ENCODE results near the gene CYRIA.

Gene CYRIA

DNA sequence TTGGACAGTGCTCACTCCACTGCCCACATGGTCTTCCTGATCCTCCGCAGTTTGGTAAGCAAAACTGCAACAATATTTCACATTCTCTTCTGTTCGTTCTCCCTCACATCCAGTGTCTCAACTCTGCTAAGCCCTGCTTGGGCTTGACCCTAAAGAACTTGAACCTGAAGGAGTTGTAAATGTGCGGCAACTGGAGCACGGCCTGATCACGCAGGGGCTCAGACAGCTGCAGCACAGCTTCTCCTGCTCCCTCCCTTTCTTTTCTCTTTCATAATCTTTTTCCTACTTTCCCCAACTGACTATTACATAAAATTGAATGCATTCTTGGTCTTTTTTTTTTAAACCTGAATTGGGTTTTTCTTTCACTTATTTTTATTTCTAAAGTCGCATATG lies 10.2 kb downstream of the CYRIA start:
- TF ChIP-seq FOXM1 (IDR thresholded peaks at IDR 0.05; ENCODE audit: borderline replicate concordance, low read depth) (no peak), EP300 (IDR thresholded peaks at IDR 0.05; ENCODE audit: borderline replicate concordance) (no peak), TEAD4 (IDR thresholded peaks at IDR 0.05) (no peak), NFIC (IDR thresholded peaks at IDR 0.05) (no peak), ZBTB7A (IDR thresholded peaks at IDR 0.05; ENCODE audit: low read depth) (no peak), CEBPB (IDR thresholded peaks at IDR 0.05) (no peak)
- TF ChIP-seq, protein P1, sequence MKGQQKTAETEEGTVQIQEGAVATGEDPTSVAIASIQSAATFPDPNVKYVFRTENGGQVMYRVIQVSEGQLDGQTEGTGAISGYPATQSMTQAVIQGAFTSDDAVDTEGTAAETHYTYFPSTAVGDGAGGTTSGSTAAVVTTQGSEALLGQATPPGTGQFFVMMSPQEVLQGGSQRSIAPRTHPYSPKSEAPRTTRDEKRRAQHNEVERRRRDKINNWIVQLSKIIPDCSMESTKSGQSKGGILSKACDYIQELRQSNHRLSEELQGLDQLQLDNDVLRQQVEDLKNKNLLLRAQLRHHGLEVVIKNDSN (IDR thresholded peaks at IDR 0.05), result no peak
- TF ChIP-seq, protein P2, sequence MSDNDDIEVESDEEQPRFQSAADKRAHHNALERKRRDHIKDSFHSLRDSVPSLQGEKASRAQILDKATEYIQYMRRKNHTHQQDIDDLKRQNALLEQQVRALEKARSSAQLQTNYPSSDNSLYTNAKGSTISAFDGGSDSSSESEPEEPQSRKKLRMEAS (IDR thresholded peaks at IDR 0.05), result no peak

DNA sequence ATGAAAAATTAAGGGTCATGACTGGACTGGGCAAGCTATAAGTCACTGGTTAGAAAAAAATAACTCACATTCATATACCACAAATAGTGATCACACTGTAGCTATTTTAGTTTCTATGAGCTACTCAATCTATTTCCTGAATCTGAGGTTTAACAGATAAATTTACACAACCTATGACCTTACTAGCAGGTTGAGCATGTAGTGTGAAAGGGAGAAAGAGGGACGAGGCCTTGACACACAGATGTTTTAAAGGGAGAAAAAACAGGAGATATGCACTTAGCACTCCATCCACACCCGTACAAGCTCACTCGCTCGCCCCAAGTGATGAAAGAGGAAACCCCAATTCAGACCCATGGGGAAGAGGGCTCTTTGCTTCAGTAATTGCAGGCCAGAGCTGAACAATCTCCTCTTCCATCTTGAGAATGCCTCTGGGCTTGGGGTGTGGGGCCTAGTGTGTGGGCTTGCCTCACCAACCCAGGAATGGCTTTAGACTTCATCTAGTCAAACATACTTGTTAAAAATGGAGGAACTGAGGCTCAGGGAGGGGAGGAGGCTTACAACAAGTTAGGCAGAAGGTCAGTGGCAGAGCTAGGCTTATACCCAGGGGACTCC lies 10.7 kb downstream of the CYRIA start:
- no peak for TF ChIP-seq EP300 (IDR thresholded peaks at IDR 0.05; ENCODE audit: borderline replicate concordance)
- no peak for TF ChIP-seq FOXM1 (IDR thresholded peaks at IDR 0.05; ENCODE audit: borderline replicate concordance, low read depth)
- no peak for TF ChIP-seq YY1 (IDR thresholded peaks at IDR 0.05; ENCODE audit: low read depth)
- no peak for TF ChIP-seq NFIC (IDR thresholded peaks at IDR 0.05)
- TF ChIP-seq CEBPB (IDR thresholded peaks at IDR 0.05), result no peak
- TF ChIP-seq TCF12 (IDR thresholded peaks at IDR 0.05; ENCODE audit: low read depth), result no peak
- TF ChIP-seq, protein P1 (IDR thresholded peaks at IDR 0.05), result no peak
- TF ChIP-seq, protein P3, sequence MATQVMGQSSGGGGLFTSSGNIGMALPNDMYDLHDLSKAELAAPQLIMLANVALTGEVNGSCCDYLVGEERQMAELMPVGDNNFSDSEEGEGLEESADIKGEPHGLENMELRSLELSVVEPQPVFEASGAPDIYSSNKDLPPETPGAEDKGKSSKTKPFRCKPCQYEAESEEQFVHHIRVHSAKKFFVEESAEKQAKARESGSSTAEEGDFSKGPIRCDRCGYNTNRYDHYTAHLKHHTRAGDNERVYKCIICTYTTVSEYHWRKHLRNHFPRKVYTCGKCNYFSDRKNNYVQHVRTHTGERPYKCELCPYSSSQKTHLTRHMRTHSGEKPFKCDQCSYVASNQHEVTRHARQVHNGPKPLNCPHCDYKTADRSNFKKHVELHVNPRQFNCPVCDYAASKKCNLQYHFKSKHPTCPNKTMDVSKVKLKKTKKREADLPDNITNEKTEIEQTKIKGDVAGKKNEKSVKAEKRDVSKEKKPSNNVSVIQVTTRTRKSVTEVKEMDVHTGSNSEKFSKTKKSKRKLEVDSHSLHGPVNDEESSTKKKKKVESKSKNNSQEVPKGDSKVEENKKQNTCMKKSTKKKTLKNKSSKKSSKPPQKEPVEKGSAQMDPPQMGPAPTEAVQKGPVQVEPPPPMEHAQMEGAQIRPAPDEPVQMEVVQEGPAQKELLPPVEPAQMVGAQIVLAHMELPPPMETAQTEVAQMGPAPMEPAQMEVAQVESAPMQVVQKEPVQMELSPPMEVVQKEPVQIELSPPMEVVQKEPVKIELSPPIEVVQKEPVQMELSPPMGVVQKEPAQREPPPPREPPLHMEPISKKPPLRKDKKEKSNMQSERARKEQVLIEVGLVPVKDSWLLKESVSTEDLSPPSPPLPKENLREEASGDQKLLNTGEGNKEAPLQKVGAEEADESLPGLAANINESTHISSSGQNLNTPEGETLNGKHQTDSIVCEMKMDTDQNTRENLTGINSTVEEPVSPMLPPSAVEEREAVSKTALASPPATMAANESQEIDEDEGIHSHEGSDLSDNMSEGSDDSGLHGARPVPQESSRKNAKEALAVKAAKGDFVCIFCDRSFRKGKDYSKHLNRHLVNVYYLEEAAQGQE (IDR thresholded peaks at IDR 0.05; ENCODE audit: low read depth), result no peak
- TF ChIP-seq EGR1 (IDR thresholded peaks at IDR 0.05), result no peak
- TF ChIP-seq, protein P2 (IDR thresholded peaks at IDR 0.05), result no peak

DNA sequence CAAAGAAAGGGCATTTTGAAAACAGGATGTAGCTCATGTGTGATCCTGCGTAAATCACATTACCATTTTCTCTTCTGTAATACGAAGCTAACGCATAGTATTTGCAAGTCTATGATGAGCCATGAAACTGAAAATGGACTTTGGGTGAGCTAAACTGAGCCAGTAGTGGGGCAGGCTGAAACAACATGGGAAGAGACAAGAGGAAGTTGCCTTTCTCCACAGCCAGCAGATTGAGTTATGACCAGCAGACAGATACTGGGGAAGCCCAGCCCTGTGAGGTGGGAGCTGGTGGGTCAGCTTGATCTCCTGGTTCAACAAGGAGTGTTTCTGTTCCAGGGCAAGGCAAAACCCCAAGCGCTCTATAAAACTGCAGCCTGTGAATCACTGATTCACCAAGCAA lies 11.8 kb downstream of the CYRIA start:
- TF ChIP-seq TAF1 (IDR thresholded peaks at IDR 0.05; ENCODE audit: low read depth) (no peak), YY1 (IDR thresholded peaks at IDR 0.05; ENCODE audit: low read depth) (no peak), TEAD4 (IDR thresholded peaks at IDR 0.05) (no peak), NFIC (IDR thresholded peaks at IDR 0.05) (no peak), CEBPB (IDR thresholded peaks at IDR 0.05) (no peak), TCF12 (IDR thresholded peaks at IDR 0.05; ENCODE audit: low read depth) (no peak), CREB1 (IDR thresholded peaks at IDR 0.05; ENCODE audit: low read depth) (no peak), FOXM1 (IDR thresholded peaks at IDR 0.05; ENCODE audit: borderline replicate concordance, low read depth) (no peak), EP300 (IDR thresholded peaks at IDR 0.05; ENCODE audit: borderline replicate concordance) (no peak), RAD21 (IDR thresholded peaks at IDR 0.05; ENCODE audit: low read depth) (no peak), ZBTB7A (IDR thresholded peaks at IDR 0.05; ENCODE audit: low read depth) (no peak), EGR1 (IDR thresholded peaks at IDR 0.05) (no peak)
- TF ChIP-seq, protein P3 (IDR thresholded peaks at IDR 0.05; ENCODE audit: low read depth), result no peak
- TF ChIP-seq, protein P2 (IDR thresholded peaks at IDR 0.05), result no peak
- TF ChIP-seq, protein P1 (IDR thresholded peaks at IDR 0.05), result no peak

DNA sequence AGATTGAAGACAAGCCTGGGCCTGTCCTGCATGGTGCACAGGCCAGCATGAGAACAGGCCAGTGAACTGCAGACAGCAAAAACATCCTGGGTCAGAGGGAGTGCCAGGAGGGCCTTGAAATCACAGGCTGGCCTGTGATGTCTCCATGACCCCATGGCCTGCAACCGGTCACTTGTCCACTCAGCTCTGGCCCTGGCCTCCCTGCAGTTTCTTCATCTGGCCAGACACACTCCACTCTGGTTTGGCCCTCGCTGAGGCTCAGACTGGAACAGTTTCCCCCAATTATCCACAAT lies 12.6 kb downstream of the CYRIA start:
- TF ChIP-seq YY1 (IDR thresholded peaks at IDR 0.05; ENCODE audit: low read depth), result no peak
- TF ChIP-seq, protein P3 (IDR thresholded peaks at IDR 0.05; ENCODE audit: low read depth), result no peak
- TF ChIP-seq, protein P2 (IDR thresholded peaks at IDR 0.05), result no peak
- TF ChIP-seq, protein P1 (IDR thresholded peaks at IDR 0.05), result no peak
- TF ChIP-seq FOXM1 (IDR thresholded peaks at IDR 0.05; ENCODE audit: borderline replicate concordance, low read depth), result no peak
- no peak for TF ChIP-seq EGR1 (IDR thresholded peaks at IDR 0.05)
- no peak for TF ChIP-seq CREB1 (IDR thresholded peaks at IDR 0.05; ENCODE audit: low read depth)
- no peak for TF ChIP-seq ZBTB7A (IDR thresholded peaks at IDR 0.05; ENCODE audit: low read depth)
